Activated B cell treated with CpG ODN at 0.5 μM for 24 hours (primary cell): ENCODE results near the gene SLC9C2. TPM values are rescaled to one million over a fixed set of nuclear protein-coding genes. Genes with fewer than 3 reads are reported as not detected.

Experiments
- ATAC-seq: fragments of 200-7000 bp; cut with Tn5 transposase; one replicate; pipeline ENCODE4 v1.10.0; 2021; ENCODE audit warnings: low read depth, mild to moderate bottlenecking, moderate library complexity
- CTCF ChIA-PET: fragments of 350-600 bp; sonication (Branson Sonifier 250); formaldehyde crosslinking; loops from one replicate; lab custom pipeline; 2021; ENCODE audit warnings: antibody characterized with exemption; lab: Charles Lee
- POLR2A ChIA-PET: fragments of 350-600 bp; sonication (Branson Sonifier 250); formaldehyde crosslinking; loops from one replicate; lab custom pipeline; 2021; ENCODE audit warnings: antibody characterized with exemption; lab: Charles Lee
- DNase-seq: peaks from one replicate; pipeline ENCODE4 v3.0.0; 2022
- H3K27ac Mint-ChIP-seq: one replicate; pipeline ENCODE4 v1.8.0; 2020; ENCODE audit warnings: mixed read lengths
- H3K27me3 Mint-ChIP-seq: one replicate; pipeline ENCODE4 v1.8.0; 2021; ENCODE audit warnings: mixed read lengths
- H3K36me3 Mint-ChIP-seq: one replicate; pipeline ENCODE4 v1.8.0; 2021; ENCODE audit warnings: low read depth, mixed read lengths
- H3K4me1 Mint-ChIP-seq: one replicate; pipeline ENCODE4 v1.8.0; 2021; ENCODE audit warnings: mixed read lengths
- H3K4me3 Mint-ChIP-seq: one replicate; pipeline ENCODE4 v1.8.0; 2020; ENCODE audit warnings: mild to moderate bottlenecking, mixed read lengths
- H3K9me3 Mint-ChIP-seq: one replicate; pipeline ENCODE4 v1.8.0; 2020; ENCODE audit warnings: mixed read lengths
- intact Hi-C: fragments of 100-400 bp; cut with micrococcal nuclease; formaldehyde crosslinking; loops from one replicate; pipeline ENCODE4 v1.15.1; 2024
- total RNA-seq: library from RNA; stranded (reverse); gene quantifications from 2 replicates; pipeline ENCODE4 v1.2.3, GENCODE V29; 2022
- TF ChIP-seq, protein P1 (sequence below): fragments of 200-600 bp; IDR thresholded peaks from one replicate; pipeline ENCODE4 v1.8.0; 2022; ENCODE audit warnings: antibody characterized with exemption, mild to moderate bottlenecking

Gene SLC9C2
- total RNA-seq, 1 donor from 2014 or later = not detected

DNA sequence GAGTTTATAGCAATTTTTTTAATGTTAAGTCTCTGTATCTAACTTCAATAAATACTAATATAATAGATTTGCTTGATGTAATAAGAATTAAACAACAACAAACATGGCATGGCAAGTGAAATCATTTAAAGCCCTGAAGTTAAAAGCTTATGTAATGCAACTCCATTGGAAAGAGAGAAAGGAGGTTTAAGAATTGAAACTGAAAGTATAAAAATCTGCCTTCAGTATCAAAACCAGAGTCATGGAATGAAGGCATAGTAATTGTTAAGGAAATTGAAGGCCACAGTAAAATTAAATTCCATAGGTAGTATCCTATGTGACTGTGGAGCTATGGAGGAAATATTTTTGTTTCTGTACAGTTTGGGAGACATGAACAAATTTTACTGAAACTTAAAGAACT lies 70.6 kb downstream of the SLC9C2 start:
- Mint-ChIP-seq H3K27me3 (peaks cover 3% of the 10 kb centered on the region), H3K27ac (no peak overlapping the region), H3K9me3 (no peaks in the 10 kb centered on the region), H3K4me3 (no peak overlapping the region), H3K36me3 (no peaks in the 10 kb centered on the region), H3K4me1 (peaks cover 2% of the 10 kb centered on the region)
- ChIA-PET CTCF (no interaction called here), POLR2A (no interaction called here)
- TF ChIP-seq, protein P1, sequence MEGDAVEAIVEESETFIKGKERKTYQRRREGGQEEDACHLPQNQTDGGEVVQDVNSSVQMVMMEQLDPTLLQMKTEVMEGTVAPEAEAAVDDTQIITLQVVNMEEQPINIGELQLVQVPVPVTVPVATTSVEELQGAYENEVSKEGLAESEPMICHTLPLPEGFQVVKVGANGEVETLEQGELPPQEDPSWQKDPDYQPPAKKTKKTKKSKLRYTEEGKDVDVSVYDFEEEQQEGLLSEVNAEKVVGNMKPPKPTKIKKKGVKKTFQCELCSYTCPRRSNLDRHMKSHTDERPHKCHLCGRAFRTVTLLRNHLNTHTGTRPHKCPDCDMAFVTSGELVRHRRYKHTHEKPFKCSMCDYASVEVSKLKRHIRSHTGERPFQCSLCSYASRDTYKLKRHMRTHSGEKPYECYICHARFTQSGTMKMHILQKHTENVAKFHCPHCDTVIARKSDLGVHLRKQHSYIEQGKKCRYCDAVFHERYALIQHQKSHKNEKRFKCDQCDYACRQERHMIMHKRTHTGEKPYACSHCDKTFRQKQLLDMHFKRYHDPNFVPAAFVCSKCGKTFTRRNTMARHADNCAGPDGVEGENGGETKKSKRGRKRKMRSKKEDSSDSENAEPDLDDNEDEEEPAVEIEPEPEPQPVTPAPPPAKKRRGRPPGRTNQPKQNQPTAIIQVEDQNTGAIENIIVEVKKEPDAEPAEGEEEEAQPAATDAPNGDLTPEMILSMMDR = no peak
- no peak for ATAC-seq
- no peak for DNase-seq
- intact Hi-C loops = no loop called here

DNA sequence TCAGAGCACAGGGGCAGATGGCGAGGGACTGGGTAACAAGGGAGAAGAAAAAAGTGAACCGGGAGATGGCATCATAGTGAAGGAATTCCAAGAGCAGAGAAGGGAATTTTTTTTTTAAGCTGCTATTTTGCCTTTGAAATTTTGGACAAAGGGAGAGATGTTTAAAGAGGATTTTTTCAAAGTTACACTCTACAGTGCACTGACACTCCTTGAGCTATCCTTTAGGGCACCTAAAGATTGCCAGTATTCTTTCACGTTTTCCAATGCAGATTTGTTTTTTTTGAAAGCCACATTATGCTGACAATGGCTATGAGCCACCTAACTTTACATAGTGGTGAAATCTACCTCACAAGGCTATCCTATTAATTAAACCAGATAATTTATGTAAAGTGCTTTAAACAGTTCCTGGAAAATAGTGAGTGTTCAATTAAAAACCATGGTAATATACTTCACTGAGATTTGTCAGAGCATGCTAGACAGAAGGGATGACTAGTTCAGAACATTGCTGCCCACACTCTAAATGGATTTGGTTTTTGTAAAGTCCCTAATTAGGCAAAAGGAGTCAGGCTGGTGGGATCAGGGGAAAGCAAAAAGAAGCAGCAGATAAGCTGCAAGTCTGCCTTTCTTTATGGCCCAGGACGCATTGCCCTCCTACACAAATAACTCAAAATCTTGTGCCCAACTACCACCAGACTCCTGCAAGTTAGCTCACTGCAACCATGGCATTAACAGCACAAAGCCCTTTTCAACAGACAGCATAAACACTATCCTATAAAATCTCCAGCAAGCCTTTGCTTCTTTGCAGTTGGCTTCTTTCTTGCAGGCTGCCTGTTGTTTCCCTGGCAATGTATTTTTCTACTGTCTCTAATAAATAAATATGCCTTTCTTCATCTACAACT lies 71.8 kb downstream of the SLC9C2 start:
- POLR2A ChIA-PET = no interaction called here
- H3K4me3 Mint-ChIP-seq = no peak overlapping the region
- ATAC-seq (no peak), DNase-seq (no peak)
- H3K27me3 Mint-ChIP-seq = peaks cover 4% of the 10 kb centered on the region
- no peaks in the 10 kb centered on the region for H3K36me3 Mint-ChIP-seq
- intact Hi-C loops = no loop called here
- TF ChIP-seq, protein P1 = no peak
- CTCF ChIA-PET = no interaction called here
- H3K9me3 Mint-ChIP-seq = no peaks in the 10 kb centered on the region
- no peak overlapping the region for H3K27ac Mint-ChIP-seq
- peaks cover 2% of the 10 kb centered on the region for H3K4me1 Mint-ChIP-seq

DNA sequence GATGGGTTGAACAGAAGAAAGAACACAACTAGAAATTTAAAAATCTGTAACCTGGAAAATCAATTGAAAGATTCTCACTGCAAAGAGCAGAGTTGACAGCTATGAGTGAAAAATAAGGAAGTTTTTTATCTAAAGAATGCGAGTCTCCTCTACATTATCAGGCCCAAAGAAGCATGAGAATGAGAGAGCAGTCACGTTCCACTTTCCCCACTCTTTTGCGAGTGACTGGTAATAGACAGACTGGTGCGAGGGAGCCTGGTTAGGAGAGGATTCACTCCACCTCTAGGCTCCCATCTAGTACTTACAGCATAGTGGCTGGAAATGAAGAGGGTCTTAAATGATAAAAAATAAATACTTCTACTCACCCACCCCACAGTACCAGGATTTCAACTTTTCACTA lies 73.8 kb downstream of the SLC9C2 start:
- TF ChIP-seq, protein P1 = no peak
- intact Hi-C loops = no loop called here
- no peak for DNase-seq
- ChIA-PET CTCF (no interaction called here), POLR2A (no interaction called here)
- Mint-ChIP-seq H3K36me3 (no peaks in the 10 kb centered on the region), H3K4me1 (peaks cover 2% of the 10 kb centered on the region), H3K27me3 (peaks cover 4% of the 10 kb centered on the region), H3K9me3 (no peaks in the 10 kb centered on the region), H3K27ac (no peak overlapping the region), H3K4me3 (no peak overlapping the region)
- ATAC-seq = no peak

DNA sequence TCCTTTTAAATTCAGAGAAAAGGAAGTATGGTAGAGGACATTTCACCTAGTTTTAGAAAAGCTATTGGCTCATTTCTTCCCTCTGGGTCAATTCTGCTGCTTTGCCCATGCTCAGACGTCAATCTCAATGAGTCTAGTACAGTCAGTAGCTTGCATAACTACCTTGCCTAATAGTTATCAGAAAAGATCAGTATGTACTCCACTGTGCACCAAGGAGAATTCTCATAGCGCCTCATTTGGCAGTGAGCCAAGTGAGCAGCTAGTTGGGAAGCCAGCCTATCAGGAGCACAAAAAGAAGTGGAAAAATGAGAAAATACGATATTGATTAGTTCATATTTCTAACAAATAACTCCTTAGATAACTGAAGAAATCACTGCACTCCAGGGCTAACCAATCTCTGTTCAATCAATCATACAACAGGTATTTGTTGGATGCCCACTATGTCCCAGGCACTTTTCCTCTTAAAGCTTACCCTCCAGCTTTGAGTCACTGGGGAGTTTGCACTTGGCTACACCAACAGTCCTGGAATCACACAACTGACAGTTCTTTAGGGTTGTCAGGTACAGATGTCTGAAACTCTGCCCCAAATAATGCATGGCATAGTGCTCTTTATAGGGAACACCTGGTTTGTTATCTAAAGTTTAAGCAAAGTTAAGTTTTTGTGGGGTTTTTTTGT lies 75.6 kb downstream of the SLC9C2 start:
- CTCF ChIA-PET = no interaction called here
- Mint-ChIP-seq H3K4me3 (no peak overlapping the region), H3K9me3 (no peaks in the 10 kb centered on the region), H3K27me3 (peaks cover 4% of the 10 kb centered on the region), H3K36me3 (no peaks in the 10 kb centered on the region), H3K4me1 (peaks cover 2% of the 10 kb centered on the region), H3K27ac (no peak overlapping the region)
- DNase-seq (no peak), ATAC-seq (no peak)
- intact Hi-C loops = no loop called here
- POLR2A ChIA-PET = no interaction called here
- TF ChIP-seq, protein P1 = no peak

DNA sequence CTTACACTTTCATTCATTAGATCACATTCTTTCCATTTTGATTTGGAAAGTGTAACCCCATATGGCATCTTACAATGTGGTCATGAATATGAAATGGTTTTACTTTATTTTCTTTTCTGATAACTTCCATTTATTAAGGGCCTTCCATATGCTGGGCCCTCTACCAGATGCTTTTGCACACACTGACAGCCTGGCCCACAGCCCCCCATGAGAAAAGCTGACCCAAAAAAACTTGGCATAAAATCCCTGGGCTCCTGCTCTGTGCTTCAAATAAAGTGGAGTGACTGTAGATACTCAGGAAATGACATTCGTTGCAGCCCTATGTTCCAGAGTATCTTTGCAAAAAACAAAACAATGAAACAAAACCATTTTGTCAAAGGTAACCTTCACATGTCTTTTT lies 76.9 kb downstream of the SLC9C2 start:
- DNase-seq = no peak
- Mint-ChIP-seq H3K9me3 (no peaks in the 10 kb centered on the region), H3K4me1 (no peaks in the 10 kb centered on the region), H3K27me3 (peaks cover 4% of the 10 kb centered on the region), H3K36me3 (no peaks in the 10 kb centered on the region), H3K27ac (no peak overlapping the region), H3K4me3 (no peak overlapping the region)
- CTCF ChIA-PET = no interaction called here
- POLR2A ChIA-PET = no interaction called here
- ATAC-seq = no peak
- intact Hi-C loops = no loop called here
- TF ChIP-seq, protein P1 = no peak
